Trophoblast cell (in vitro differentiated cells and primary cell): ENCODE results near the gene BRDT.
A peak's percentile ranks its signal among the peaks of the same experiment; 100 is the strongest.

Source experiments
- DNase-seq, 2 donors: peaks; one replicate each; pipeline ENCODE4 v3.0.0-alpha.2; 2016
- H2AFZ ChIP-seq: 2 replicates; pipeline ENCODE4 v1.6.1; 2013; ENCODE audit warnings: low read length, moderate library complexity, mild to moderate bottlenecking; ENCODE audit not compliant: insufficient read depth, poor library complexity
- H2AK5ac ChIP-seq: 2 replicates; pipeline ENCODE4 v1.6.1; 2013; ENCODE audit warnings: mild to moderate bottlenecking, low read length
- H2BK120ac ChIP-seq: 2 replicates; pipeline ENCODE4 v1.6.1; 2013; ENCODE audit warnings: low read length, mild to moderate bottlenecking, moderate library complexity; ENCODE audit not compliant: insufficient read depth, poor library complexity
- H2BK12ac ChIP-seq: 2 replicates; pipeline ENCODE4 v1.6.1; 2013; ENCODE audit warnings: mild to moderate bottlenecking, low read length, moderate library complexity
- H2BK5ac ChIP-seq: 2 replicates; pipeline ENCODE4 v1.6.1; 2013; ENCODE audit warnings: low read length, low read depth, moderate library complexity, mild to moderate bottlenecking; ENCODE audit not compliant: poor library complexity
- H3K14ac ChIP-seq: 2 replicates; pipeline ENCODE4 v1.6.1; 2013; ENCODE audit warnings: mild to moderate bottlenecking, low read length
- H3K18ac ChIP-seq: 2 replicates; pipeline ENCODE4 v1.6.1; 2013; ENCODE audit warnings: mild to moderate bottlenecking, low read length
- H3K23ac ChIP-seq: 2 replicates; pipeline ENCODE4 v1.6.1; 2013; ENCODE audit warnings: low read length
- H3K27ac ChIP-seq: 2 replicates; pipeline ENCODE4 v1.5.1; 2013; ENCODE audit warnings: low read depth, mild to moderate bottlenecking, inconsistent platforms, low read length, moderate library complexity
- H3K27me3 ChIP-seq: 2 replicates; pipeline ENCODE4 v1.6.1; 2013; ENCODE audit warnings: inconsistent platforms, mild to moderate bottlenecking, low read length, moderate library complexity; ENCODE audit not compliant: insufficient read depth
- H3K36me3 ChIP-seq, 2 experiments: 1 replicate in 1 of 2; 2 replicates in 1 of 2; pipeline ENCODE4 v1.6.1; 2013; ENCODE audit warnings: low read length in 2 of 2, mild to moderate bottlenecking in 2 of 2, moderate library complexity in 1 of 2; ENCODE audit not compliant: insufficient read depth in 2 of 2, control insufficient read depth in 1 of 2
- H3K4ac ChIP-seq: 2 replicates; pipeline ENCODE4 v1.6.1; 2013; ENCODE audit warnings: low read depth, mild to moderate bottlenecking, low read length, moderate library complexity
- H3K4me1 ChIP-seq, 2 experiments: 1 replicate in 1 of 2; 2 replicates in 1 of 2; pipeline ENCODE4 v1.6.1; 2013; ENCODE audit warnings: low read length in 2 of 2, mild to moderate bottlenecking in 2 of 2, moderate library complexity in 1 of 2; ENCODE audit not compliant: insufficient read depth in 2 of 2, control insufficient read depth in 1 of 2
- H3K4me2 ChIP-seq: 2 replicates; pipeline ENCODE4 v1.6.1; 2013; ENCODE audit warnings: inconsistent platforms, mild to moderate bottlenecking, low read length, moderate library complexity
- H3K4me3 ChIP-seq: 2 replicates; pipeline ENCODE4 v1.5.1; 2013; ENCODE audit warnings: mild to moderate bottlenecking, low read depth, low read length, inconsistent platforms
- H3K79me1 ChIP-seq: one replicate; pipeline ENCODE4 v1.6.1; 2013; ENCODE audit warnings: low read length
- H3K79me2 ChIP-seq: 2 replicates; pipeline ENCODE4 v1.6.1; 2013; ENCODE audit warnings: low read length, mild to moderate bottlenecking; ENCODE audit not compliant: control insufficient read depth, insufficient read depth, poor library complexity
- H3K9ac ChIP-seq: 2 replicates; pipeline ENCODE4 v1.6.1; 2013; ENCODE audit warnings: mild to moderate bottlenecking, low read length
- H3K9me3 ChIP-seq: 2 replicates; pipeline ENCODE4 v1.6.1; 2013; ENCODE audit warnings: low read depth, mild to moderate bottlenecking, control low read depth, inconsistent platforms, low read length; ENCODE audit not compliant: insufficient read depth
- H4K12ac ChIP-seq: 2 replicates; pipeline ENCODE4 v1.6.1; 2013; ENCODE audit warnings: low read depth, mild to moderate bottlenecking, low read length, moderate library complexity
- H4K8ac ChIP-seq: 2 replicates; pipeline ENCODE4 v1.6.1; 2013; ENCODE audit warnings: low read depth, mild to moderate bottlenecking, low read length, moderate library complexity
- H4K91ac ChIP-seq: one replicate; pipeline ENCODE4 v1.6.1; 2013; ENCODE audit warnings: low read depth, mild to moderate bottlenecking, low read length, moderate library complexity
- WGBS: extraction: QIAGEN DNeasy Blood & Tissue Kit; methylation state at CpG from one replicate; pipeline ENCODE4 v1.1.7; 2013; ENCODE audit warnings: missing lambda C conversion rate; ENCODE audit not compliant: insufficient read length, insufficient coverage; ENCODE audit errors: extremely low coverage; 5-methylcytosine and 5-hydroxymethylcytosine counted together

BRDT gene

DNA sequence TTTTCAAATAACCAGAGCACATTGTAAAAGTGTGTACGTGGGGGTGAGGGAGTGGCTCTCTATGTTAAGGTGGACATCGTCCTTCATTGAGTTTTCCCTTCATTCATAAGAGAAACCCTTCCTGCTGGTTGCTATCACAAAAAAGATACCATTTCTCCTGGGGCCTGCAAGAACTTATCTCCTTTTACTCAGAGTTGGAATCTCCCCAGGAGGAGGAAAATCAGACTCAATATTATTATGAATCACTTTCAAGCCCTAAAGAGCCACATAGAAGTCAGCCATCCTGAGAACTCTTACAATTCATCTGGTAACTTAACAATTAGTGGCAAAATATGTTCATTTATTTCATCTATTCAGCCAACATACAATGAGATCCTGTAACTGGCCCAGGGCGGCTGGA, 36.2 kb upstream of the BRDT start:
- Histone ChIP-seq H3K4me3 (no peak overlapping the region), H2AFZ (no peak overlapping the region), H2AK5ac (no peak overlapping the region), H3K23ac (no peak overlapping the region), H3K14ac (no peak overlapping the region), H3K79me1 (no peaks in the 10 kb centered on the region), H3K79me2 (no peaks in the 10 kb centered on the region), H3K9me3 (no peaks in the 10 kb centered on the region), H3K36me3 (no peaks in the 10 kb centered on the region), H2BK120ac (no peak overlapping the region), H3K27ac (no peak overlapping the region), H3K4me2 (no peak overlapping the region), H4K91ac (no peak overlapping the region), H2BK5ac (no peak overlapping the region), H3K4me1 (no peaks in the 10 kb centered on the region), H3K4ac (no peak overlapping the region), H4K8ac (no peak overlapping the region), H2BK12ac (no peak overlapping the region), H4K12ac (no peak overlapping the region), H3K9ac (no peak overlapping the region), H3K18ac (no peak overlapping the region), H3K27me3 (no peaks in the 10 kb centered on the region)
- DNase-seq = peak in 1 of 2 donors; percentile 9
- WGBS = no CpG with 5 or more reads among the region's 3 CpGs

DNA sequence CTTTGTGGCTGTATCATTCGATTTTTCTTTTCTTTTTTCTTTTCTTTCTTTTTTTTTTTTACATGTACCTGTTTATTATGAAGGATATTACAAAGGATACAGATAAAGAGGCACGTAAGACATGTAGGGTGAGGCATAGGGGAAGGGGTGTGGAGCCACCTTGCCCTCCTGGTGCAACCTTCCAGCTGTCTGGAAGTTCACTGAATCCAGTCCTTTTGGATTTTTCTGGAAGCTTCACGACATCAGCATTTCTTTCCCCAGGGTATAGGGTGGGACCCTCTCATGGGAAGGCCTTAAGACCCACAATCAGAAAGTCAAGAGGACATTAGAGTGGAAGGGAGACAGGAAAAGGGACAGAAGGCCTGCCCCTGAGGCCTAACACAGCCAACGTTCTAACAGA, 33.2 kb upstream of the BRDT start:
- Histone ChIP-seq H3K27me3 (no peaks in the 10 kb centered on the region), H3K79me1 (no peaks in the 10 kb centered on the region), H2AFZ (no peak overlapping the region), H3K27ac (no peak overlapping the region), H3K4ac (no peak overlapping the region), H3K4me1 (no peaks in the 10 kb centered on the region), H3K9me3 (no peaks in the 10 kb centered on the region), H3K18ac (no peak overlapping the region), H4K12ac (no peak overlapping the region), H3K9ac (no peak overlapping the region), H4K8ac (no peak overlapping the region), H3K14ac (no peak overlapping the region), H3K4me2 (no peak overlapping the region), H3K36me3 (no peaks in the 10 kb centered on the region), H2BK5ac (no peak overlapping the region), H2BK120ac (no peak overlapping the region), H2BK12ac (peak overlapping the region; percentile 2), H3K4me3 (no peak overlapping the region), H2AK5ac (no peak overlapping the region), H4K91ac (no peak overlapping the region), H3K79me2 (no peaks in the 10 kb centered on the region), H3K23ac (no peak overlapping the region)
- DNase-seq = peak; percentile 54 to 64
- WGBS = no CpG with 5 or more reads among the region's 4 CpGs

DNA sequence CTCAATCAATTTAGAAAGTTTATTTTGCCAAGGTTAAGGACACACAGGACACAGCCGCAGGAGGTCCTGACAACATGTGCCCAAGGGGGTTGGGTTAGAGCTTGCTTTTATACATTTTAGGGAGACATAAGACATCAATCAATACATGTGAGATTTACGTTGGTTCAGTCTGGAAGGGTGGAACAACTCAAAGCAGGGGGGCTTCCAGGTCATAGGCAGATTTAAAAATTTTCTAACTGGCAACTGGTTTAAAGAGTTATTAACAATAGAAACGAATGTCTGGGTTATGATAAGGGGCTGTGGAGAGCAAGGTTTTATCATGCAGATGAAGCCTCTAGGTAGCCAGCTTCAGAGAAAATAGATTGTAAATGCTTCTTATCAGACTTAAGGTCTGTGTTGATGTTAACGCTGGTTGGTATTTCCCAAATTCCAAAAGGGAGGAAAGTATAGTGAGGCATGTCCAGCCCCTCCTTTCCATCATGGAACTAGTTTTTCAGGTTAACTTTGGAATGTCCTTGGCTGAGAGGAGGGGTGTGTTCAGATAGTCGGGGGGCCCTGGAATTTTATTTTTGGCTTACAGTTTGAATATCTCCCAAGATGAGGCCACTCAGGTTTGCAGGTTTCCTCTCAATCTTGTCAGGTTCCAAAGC, 32.3 kb upstream of the BRDT start:
- no CpG with 5 or more reads among the region's 5 CpGs for WGBS
- Histone ChIP-seq H4K91ac (no peak overlapping the region), H2BK5ac (no peak overlapping the region)

DNA sequence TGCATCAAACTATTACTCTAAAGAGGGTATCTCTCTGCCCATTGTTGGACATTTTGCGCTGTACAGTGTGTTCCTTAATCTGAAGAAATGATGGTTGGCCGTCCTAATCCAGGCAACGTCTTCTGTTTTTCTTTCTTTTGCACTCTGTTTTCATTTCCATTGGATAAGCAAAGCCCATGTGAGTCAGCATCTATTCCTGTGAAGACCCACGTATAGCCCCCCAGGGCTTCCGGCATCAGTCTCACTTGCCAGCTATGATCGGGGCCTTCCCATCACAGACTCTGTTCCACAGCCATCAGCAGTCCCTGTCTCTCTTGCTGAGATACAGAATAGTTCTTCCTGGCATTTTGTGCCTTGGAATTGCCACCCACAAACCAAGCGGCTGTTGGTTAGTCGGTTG, 29.2 kb upstream of the BRDT start:
- H4K91ac ChIP-seq = no peak overlapping the region
- no peak overlapping the region for H3K18ac ChIP-seq
- H2BK5ac ChIP-seq = no peak overlapping the region
- H3K27me3 ChIP-seq = no peaks in the 10 kb centered on the region
- no peaks in the 10 kb centered on the region for H3K79me1 ChIP-seq
- no CpG with 5 or more reads among the region's 8 CpGs for WGBS
- no peak overlapping the region for H3K4ac ChIP-seq
- H3K9me3 ChIP-seq = no peaks in the 10 kb centered on the region
- H3K4me2 ChIP-seq = no peak overlapping the region
- no peak overlapping the region for H2BK12ac ChIP-seq
- no peak overlapping the region for H2AFZ ChIP-seq
- H3K79me2 ChIP-seq = no peaks in the 10 kb centered on the region
- no peaks in the 10 kb centered on the region for H3K4me1 ChIP-seq
- H3K36me3 ChIP-seq = no peaks in the 10 kb centered on the region
- H3K4me3 ChIP-seq = no peak overlapping the region
- no peak overlapping the region for H3K14ac ChIP-seq
- H3K23ac ChIP-seq = no peak overlapping the region
- no peak overlapping the region for H2AK5ac ChIP-seq
- no peak overlapping the region for H4K12ac ChIP-seq
- no peak overlapping the region for H2BK120ac ChIP-seq
- no peak overlapping the region for H3K9ac ChIP-seq
- no peak overlapping the region for H3K27ac ChIP-seq
- no peak overlapping the region for H4K8ac ChIP-seq
- peak; percentile 58 to 80 for DNase-seq

More for the DNA sequence above, 32.3 kb upstream of the BRDT start:
- H3K4me3 ChIP-seq = no peak overlapping the region
- H3K9ac ChIP-seq = no peak overlapping the region
- H3K4ac ChIP-seq = no peak overlapping the region
- no peak overlapping the region for H2AFZ ChIP-seq
- H4K12ac ChIP-seq = no peak overlapping the region
- no peak overlapping the region for H2AK5ac ChIP-seq
- peak; percentile 34 to 76 for DNase-seq
- no peak overlapping the region for H4K8ac ChIP-seq
- no peaks in the 10 kb centered on the region for H3K4me1 ChIP-seq
- H3K18ac ChIP-seq = no peak overlapping the region
- H3K14ac ChIP-seq = no peak overlapping the region
- no peaks in the 10 kb centered on the region for H3K36me3 ChIP-seq
- H3K4me2 ChIP-seq = peak overlapping the region; percentile 27
- H3K27ac ChIP-seq = no peak overlapping the region
- H2BK120ac ChIP-seq = no peak overlapping the region
- no peaks in the 10 kb centered on the region for H3K79me2 ChIP-seq
- no peaks in the 10 kb centered on the region for H3K27me3 ChIP-seq
- no peak overlapping the region for H3K23ac ChIP-seq
- H2BK12ac ChIP-seq = no peak overlapping the region
- no peaks in the 10 kb centered on the region for H3K9me3 ChIP-seq
- no peaks in the 10 kb centered on the region for H3K79me1 ChIP-seq
